ENCODE data around the gene UBXN7. TPM values are rescaled to one million over a fixed set of nuclear protein-coding genes. Genes with fewer than 3 reads are reported as not detected.

The UBXN7 gene
- total and polyA plus RNA-seq, 3 donors from 2014 or later, result 40.2 to 49.1 (median 40.4) TPM

GRCh38 chr3:196298521-196298920 is 133.7 kb downstream of the UBXN7 start:
- intact Hi-C loops (cut with DNase I; ENCODE audit: low total_unique reads), result no loop called here
- TF ChIP-seq POLR2A (IDR thresholded peaks at IDR 0.05) (no peak), CTCF (IDR thresholded peaks at IDR 0.05) (no peak)
- Histone ChIP-seq H3K9me3 (no peaks in the 10 kb centered on the region), H3K27ac (no peak overlapping the region), H3K4me3 (no peak overlapping the region), H3K4me1 (no peaks in the 10 kb centered on the region), H3K36me3 (ENCODE audit: low read depth, missing control alignments) (no peaks in the 10 kb centered on the region), H3K27me3 (no peaks in the 10 kb centered on the region)
- DNase-seq, result no peak
- 68 to 74% methylated on average over 2 of the region's 2 CpGs for WGBS, 2 donors

Small RNA genes within 50 kb of the gene (small RNA-seq; reads per million reads assigned to genes)
- gene AC069257.2, result 0 reads per million in 2 donors
- 0 reads per million in 2 donors for gene AC083822.1
- gene AC117490.1, result 0 reads per million in 2 donors
- 0 reads per million in 2 donors for gene RN7SL434P
- gene RN7SL738P, result 0 reads per million in 2 donors
- 0 reads per million in 2 donors for gene RNU6-1279P
- gene RNU6-910P, result 0 reads per million in 2 donors

Other genes with a start within 250 kb of the UBXN7 start
- 10 to 100 TPM; 12.7 to 55.0 TPM for gene ZDHHC19, start 221.0 kb downstream of the UBXN7 start, total RNA-seq
- gene ZDHHC19, start 221.0 kb downstream of the UBXN7 start, polyA plus RNA-seq (ENCODE audit: insufficient read depth, low read depth, low replicate concordance), result 112 TPM
- gene SLC51A, start 215.9 kb downstream of the UBXN7 start, total RNA-seq, result 10 to 100 TPM; 27.2 to 35.1 TPM
- gene SLC51A, start 215.9 kb downstream of the UBXN7 start, polyA plus RNA-seq (ENCODE audit: insufficient read depth, low read depth, low replicate concordance), result 60.6 TPM
- 10 to 100 TPM; 51.3 to 69.3 TPM for gene PCYT1A, start 144.7 kb downstream of the UBXN7 start, total RNA-seq
- 66.0 TPM for gene PCYT1A, start 144.7 kb downstream of the UBXN7 start, polyA plus RNA-seq (ENCODE audit: insufficient read depth, low read depth, low replicate concordance)
- gene DYNLT2B, start 114.2 kb downstream of the UBXN7 start, total RNA-seq, result 10 to 100 TPM; 19.4 to 29.1 TPM
- gene DYNLT2B, start 114.2 kb downstream of the UBXN7 start, polyA plus RNA-seq (ENCODE audit: insufficient read depth, low read depth, low replicate concordance), result 59.7 TPM
- gene TM4SF19, start 94.0 kb downstream of the UBXN7 start, total RNA-seq, result 1 to 10 TPM; 4.8 to 6.8 TPM
- 8.4 TPM for gene TM4SF19, start 94.0 kb downstream of the UBXN7 start, polyA plus RNA-seq (ENCODE audit: insufficient read depth, low read depth, low replicate concordance)
- 10 to 100 TPM; 37.7 to 52.8 TPM for gene RNF168, start 71.3 kb upstream of the UBXN7 start, total RNA-seq
- 45.4 TPM for gene RNF168, start 71.3 kb upstream of the UBXN7 start, polyA plus RNA-seq (ENCODE audit: insufficient read depth, low read depth, low replicate concordance)
- gene SMCO1, start 82.9 kb upstream of the UBXN7 start, total RNA-seq, result under 1 TPM; 0.24 to 0.25 TPM
- gene SMCO1, start 82.9 kb upstream of the UBXN7 start, polyA plus RNA-seq (ENCODE audit: insufficient read depth, low read depth, low replicate concordance), result 0.91 TPM
- gene WDR53, start 136.1 kb upstream of the UBXN7 start, total RNA-seq, result 10 to 100 TPM; 25.8 to 38.6 TPM
- gene WDR53, start 136.1 kb upstream of the UBXN7 start, polyA plus RNA-seq (ENCODE audit: insufficient read depth, low read depth, low replicate concordance), result 140 TPM
- gene FBXO45, start 136.2 kb upstream of the UBXN7 start, total RNA-seq, result 10 to 100 TPM; 11.0 to 16.4 TPM
- 20.4 TPM for gene FBXO45, start 136.2 kb upstream of the UBXN7 start, polyA plus RNA-seq (ENCODE audit: insufficient read depth, low read depth, low replicate concordance)
- gene NRROS, start 207.3 kb upstream of the UBXN7 start, total RNA-seq, result 1 to 10 TPM; 2.8 to 3.2 TPM
- 5.5 TPM for gene NRROS, start 207.3 kb upstream of the UBXN7 start, polyA plus RNA-seq (ENCODE audit: insufficient read depth, low read depth, low replicate concordance)